GM12872 (cell line): ENCODE measurements around the gene IL10RB.

ENCODE experiments used
- CTCF ChIP-seq: IDR thresholded peaks from 3 replicates; pipeline ENCODE4 v1.5.1; 2011; ENCODE audit warnings: low read depth, mild to moderate bottlenecking, low read length, moderate library complexity; ENCODE audit not compliant: insufficient read depth

IL10RB gene

GRCh38 chr21:33345751-33346238 lies 79.6 kb downstream of the IL10RB start:
- no peak for TF ChIP-seq CTCF
